ENCODE data around the gene SP140.

GRCh38 chr2:230176996-230177395 lies 48.5 kb upstream of the SP140 start:
- TF ChIP-seq FOXA1 (IDR thresholded peaks at IDR 0.05): no peak
- no peak for TF ChIP-seq PKNOX1 (IDR thresholded peaks at IDR 0.05)
- no peak for TF ChIP-seq ARNT (IDR thresholded peaks at IDR 0.05)
